HG02623 (cell line): ENCODE results near the gene NELFE.
"Not testable (repeated sequence)": the region's sequence is repeated elsewhere in the genome, so short reads cannot be mapped to it uniquely, and the experiment has no call there.

ENCODE experiments used
- ATAC-seq: cut with Tn5 transposase; IDR thresholded peaks from one replicate; pipeline ENCODE4 v1.9.1; 2021; ENCODE audit warnings: moderate library complexity; ENCODE audit not compliant: unreplicated experiment

The NELFE gene

GRCh38 chr6:31949926-31950548 is 8.7 kb downstream of the NELFE start:
- no peak for ATAC-seq

- no peak for ATAC-seq
Measured at GRCh38 chr6:31948753-31949413, 9.9 kb downstream of the NELFE start.

- ATAC-seq = no peak
Measured at GRCh38 chr6:31948306-31948705, 10.5 kb downstream of the NELFE start.

- no peak for ATAC-seq
Measured at GRCh38 chr6:31947864-31948263, 10.9 kb downstream of the NELFE start.

GRCh38 chr6:31947070-31947675 is 11.6 kb downstream of the NELFE start:
- ATAC-seq = no peak

GRCh38 chr6:31946370-31946885 is 12.3 kb downstream of the NELFE start:
- no peak for ATAC-seq

GRCh38 chr6:31945507-31946369 is 13.0 kb downstream of the NELFE start, which contains the start of gene CFB:
Gene CFB (plus strand): TSS chr6:31946095. CDS start chr6:31946222, 127 bp downstream.
- no peak for ATAC-seq

GRCh38 chr6:31945154-31945506 is 13.6 kb downstream of the NELFE start:
- ATAC-seq = no peak

- ATAC-seq = no peak
Measured at GRCh38 chr6:31943742-31944141, 15.0 kb downstream of the NELFE start.

GRCh38 chr6:31940256-31940664 is 18.5 kb downstream of the NELFE start:
- no peak for ATAC-seq

- no peak for ATAC-seq
Measured at GRCh38 chr6:31935823-31936222, 22.9 kb downstream of the NELFE start.

GRCh38 chr6:31935021-31935420 is 23.8 kb downstream of the NELFE start:
- ATAC-seq = no peak

- ATAC-seq = no peak
Measured at GRCh38 chr6:31933537-31933936, 25.2 kb downstream of the NELFE start.

- not testable (repeated sequence) for ATAC-seq
Measured at GRCh38 chr6:31932137-31932536, 26.6 kb downstream of the NELFE start.

GRCh38 chr6:31930962-31931361 is 27.8 kb downstream of the NELFE start:
- ATAC-seq = no peak

GRCh38 chr6:31928672-31928939 is 30.2 kb downstream of the NELFE start:
- no peak for ATAC-seq

- ATAC-seq = no peak
Measured at GRCh38 chr6:31927863-31928671, 30.7 kb downstream of the NELFE start.

- no peak for ATAC-seq
Measured at GRCh38 chr6:31927242-31927862, 31.4 kb downstream of the NELFE start, which contains the start of gene C2. Gene C2 (plus strand): TSS chr6:31927717. CDS start chr6:31927753, 36 bp downstream.

- no peak for ATAC-seq
Measured at GRCh38 chr6:31922942-31923341, 35.8 kb downstream of the NELFE start.

- no peak for ATAC-seq
Measured at GRCh38 chr6:31920811-31921210, 38.0 kb downstream of the NELFE start.
